IMR-90 (cell line): ENCODE measurements around the gene TOMM34. TPM values are rescaled to one million over a fixed set of nuclear protein-coding genes. Genes with fewer than 3 reads are reported as not detected.

ENCODE experiments used
- ATAC-seq: fragments of 200-7000 bp; cut with Tn5 transposase; 2 replicates; pipeline ENCODE4 v1.9.1; 2020; ENCODE audit warnings: low read depth, mild to moderate bottlenecking, moderate library complexity
- BruUV-seq: library from RNA; stranded (reverse); fragments of 400-500 nt; replicated peaks from 2 replicates; lab custom pipeline; 2021; lab: Mats Ljungman, UMichigan
- CTCF ChIA-PET: fragments of 300-600 bp; formaldehyde crosslinking; extraction: SDS; loops from one replicate; lab custom pipeline; 2021; ENCODE audit warnings: antibody characterized with exemption; lab: Yijun Ruan, JAX
- POLR2A ChIA-PET: fragments of 300-600 bp; sonication (Branson Sonifier 250); formaldehyde crosslinking; loops from one replicate; lab custom pipeline; 2022; ENCODE audit warnings: antibody characterized with exemption; ENCODE audit not compliant: unreplicated experiment; lab: Charles Lee
- DNase-seq: peaks from one replicate; pipeline ENCODE4 v3.0.0; 2013
- H2AFZ ChIP-seq: replicated peaks from 2 replicates; pipeline ENCODE3; 2013; ENCODE audit warnings: low read length, mild to moderate bottlenecking; ENCODE audit not compliant: poor library complexity
- H2AK5ac ChIP-seq: 2 replicates; pipeline ENCODE4 v1.6.1; 2013; ENCODE audit warnings: low read depth, low read length, inconsistent platforms
- H2AK9ac ChIP-seq: replicated peaks from 2 replicates; pipeline ENCODE3; 2013; ENCODE audit warnings: mild to moderate bottlenecking, low read depth, low read length, moderate library complexity; ENCODE audit not compliant: poor library complexity
- H2BK120ac ChIP-seq: 2 replicates; pipeline ENCODE4 v1.6.1; 2013; ENCODE audit warnings: low read depth, low read length, inconsistent platforms
- H2BK15ac ChIP-seq: 3 replicates; pipeline ENCODE4 v1.6.1; 2013; ENCODE audit warnings: low read depth, low read length, inconsistent platforms
- H2BK20ac ChIP-seq: 2 replicates; pipeline ENCODE4 v1.6.1; 2013; ENCODE audit warnings: low read depth, mild to moderate bottlenecking, inconsistent platforms, low read length, moderate library complexity
- H2BK5ac ChIP-seq: 2 replicates; pipeline ENCODE4 v1.6.1; 2013; ENCODE audit warnings: mild to moderate bottlenecking, low read depth, low read length, inconsistent platforms; ENCODE audit not compliant: poor library complexity, severe bottlenecking
- H3K14ac ChIP-seq: replicated peaks from 2 replicates; pipeline ENCODE4 v1.6.1; 2013; ENCODE audit warnings: low read depth, low read length, inconsistent platforms
- H3K18ac ChIP-seq: 2 replicates; pipeline ENCODE4 v1.6.1; 2013; ENCODE audit warnings: low read depth, low read length, control low read depth
- H3K23ac ChIP-seq: 2 replicates; pipeline ENCODE4 v1.6.1; 2013; ENCODE audit warnings: low read depth, low read length, inconsistent platforms
- H3K27ac ChIP-seq: 2 replicates; pipeline ENCODE4 v1.5.1; 2013; ENCODE audit warnings: mild to moderate bottlenecking, control low read depth, low read length; ENCODE audit not compliant: insufficient read depth
- H3K27me3 ChIP-seq: 2 replicates; pipeline ENCODE4 v1.6.1; 2013; ENCODE audit warnings: low read length; ENCODE audit not compliant: control insufficient read depth, insufficient read depth
- H3K36me3 ChIP-seq: 2 replicates; pipeline ENCODE4 v1.6.1; 2013; ENCODE audit warnings: low read length, mixed read lengths; ENCODE audit not compliant: control insufficient read depth, insufficient read depth
- H3K4ac ChIP-seq: 2 replicates; pipeline ENCODE4 v1.6.1; 2013; ENCODE audit warnings: low read depth, low read length, inconsistent platforms
- H3K4me1 ChIP-seq: 2 replicates; pipeline ENCODE4 v1.6.1; 2013; ENCODE audit warnings: low read length, mixed read lengths; ENCODE audit not compliant: control insufficient read depth, insufficient read depth
- H3K4me2 ChIP-seq: 2 replicates; pipeline ENCODE4 v1.6.1; 2013; ENCODE audit warnings: low read depth, mild to moderate bottlenecking, control low read depth, low read length, moderate library complexity
- H3K4me3 ChIP-seq: 2 replicates; pipeline ENCODE4 v1.5.1; 2013; ENCODE audit warnings: low read depth, mild to moderate bottlenecking, control low read depth, low read length, moderate library complexity; ENCODE audit not compliant: insufficient read depth
- H3K56ac ChIP-seq: 2 replicates; pipeline ENCODE4 v1.6.1; 2013; ENCODE audit warnings: low read length, inconsistent platforms; ENCODE audit not compliant: insufficient read depth; ENCODE audit errors: extremely low read depth
- H3K79me1 ChIP-seq, 2 experiments: 2 replicates each; pipeline ENCODE4 v1.6.1; 2013; ENCODE audit warnings: low read length in 2 of 2, inconsistent platforms in 1 of 2, low read depth in 1 of 2
- H3K9ac ChIP-seq: 2 replicates; pipeline ENCODE4 v1.6.1; 2013; ENCODE audit warnings: low read depth, low read length, control low read depth
- H3K9me1 ChIP-seq: 2 replicates; pipeline ENCODE4 v1.6.1; 2013; ENCODE audit warnings: low read length, inconsistent platforms; ENCODE audit not compliant: insufficient read depth
- H3K9me3 ChIP-seq: 2 replicates; pipeline ENCODE4 v1.6.1; 2013; ENCODE audit warnings: low read length; ENCODE audit not compliant: control insufficient read depth, insufficient read depth
- H4K20me1 ChIP-seq: 2 replicates; pipeline ENCODE4 v1.6.1; 2013; ENCODE audit warnings: low read length, inconsistent platforms; ENCODE audit not compliant: insufficient read depth
- H4K5ac ChIP-seq: 2 replicates; pipeline ENCODE4 v1.6.1; 2013; ENCODE audit warnings: mild to moderate bottlenecking, low read depth, low read length, control low read depth
- H4K8ac ChIP-seq, 2 experiments: 2 replicates each; pipeline ENCODE4 v1.6.1; 2013; ENCODE audit warnings: low read depth in 2 of 2, low read length in 2 of 2, control low read depth in 1 of 2, inconsistent platforms in 1 of 2
- H4K91ac ChIP-seq: 2 replicates; pipeline ENCODE4 v1.6.1; 2013; ENCODE audit warnings: low read depth, low read length, inconsistent platforms; ENCODE audit not compliant: insufficient read depth
- CHD1 ChIP-seq: IDR thresholded peaks from 2 replicates; pipeline ENCODE4 v1.6.1; 2012; ENCODE audit warnings: low read depth, low read length, improper control_type of control experiment
- FOS ChIP-seq: fragments of 150-350 bp; IDR thresholded peaks from 2 replicates; pipeline ENCODE4 v1.6.1; 2016; ENCODE audit warnings: low read depth, low read length
- MAFK ChIP-seq: IDR thresholded peaks from 2 replicates; pipeline ENCODE4 v1.6.1; 2012; ENCODE audit warnings: low read depth, low read length, improper control_type of control experiment
- MAZ ChIP-seq: IDR thresholded peaks from 2 replicates; pipeline ENCODE4 v1.6.1; 2012; ENCODE audit warnings: low read depth, mild to moderate bottlenecking, low read length, improper control_type of control experiment, moderate library complexity, borderline replicate concordance
- MXI1 ChIP-seq: IDR thresholded peaks from 2 replicates; pipeline ENCODE4 v1.6.1; 2012; ENCODE audit warnings: low read depth, mild to moderate bottlenecking, low read length, moderate library complexity, borderline replicate concordance
- dilution Hi-C: fragments of 300-500 bp; cut with HindIII; formaldehyde crosslinking; loops from one replicate; pipeline ENCODE4 v1.14.3; 2018; ENCODE audit warnings: low sequenced_read_pairs; ENCODE audit not compliant: unreplicated experiment
- in situ Hi-C: fragments of 300-500 bp; cut with MboI; formaldehyde crosslinking; loops from 3 replicates; pipeline ENCODE4 v1.14.3; 2019; ENCODE audit warnings: low sequenced_read_pairs, inconsistent platforms, mixed read lengths
- intact Hi-C: fragments of 100-400 bp; cut with micrococcal nuclease; formaldehyde crosslinking; loops from 2 replicates; pipeline ENCODE4 v1.10.0; 2022
- polyA plus RNA-seq, 3 experiments: library from polyadenylated mRNA; depleted of rRNA; stranded (reverse); fragments of >200 nt; gene quantifications; 2 replicates each; pipeline ENCODE4 v1.2.3, GENCODE V29; 2012; ENCODE audit warnings: low replicate concordance in 1 of 3
- total RNA-seq: library from RNA; depleted of rRNA; stranded (reverse); fragments of >200 nt; gene quantifications from 2 replicates; pipeline ENCODE4 v1.2.3, GENCODE V29; 2012
- TF ChIP-seq, protein P1 (sequence below): fragments of 150-350 bp; IDR thresholded peaks from 2 replicates; pipeline ENCODE4 v1.6.1; 2017; ENCODE audit warnings: mild to moderate bottlenecking, antibody characterized with exemption, low read length, low read depth

The TOMM34 gene
- total and polyA plus RNA-seq, 2 of the 4 experiments (the other 2 are of a cell fraction), result 97.5 to 101 TPM

DNA sequence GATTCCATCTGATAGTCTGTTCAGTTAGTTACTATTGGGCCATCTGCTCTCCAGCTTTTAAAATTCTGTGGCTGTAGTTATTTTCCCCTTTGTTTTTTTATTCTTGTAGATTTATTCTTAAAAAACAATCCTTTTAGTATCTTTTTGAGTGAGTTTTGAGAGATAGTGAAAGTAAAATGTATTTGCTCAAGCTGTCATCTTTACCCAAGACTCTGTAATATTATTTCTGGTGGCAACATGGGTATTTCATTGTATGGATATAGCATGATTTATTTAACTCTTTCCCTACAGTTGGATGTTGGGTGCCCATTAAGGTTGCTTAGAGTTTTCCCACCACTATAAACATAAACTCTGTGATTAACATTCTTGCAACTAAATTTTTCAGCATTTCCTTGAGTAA lies 30.8 kb upstream of the TOMM34 start:
- TF ChIP-seq FOS (no peak), CHD1 (no peak), MXI1 (no peak), MAFK (no peak), MAZ (no peak)
- TF ChIP-seq, protein P1, sequence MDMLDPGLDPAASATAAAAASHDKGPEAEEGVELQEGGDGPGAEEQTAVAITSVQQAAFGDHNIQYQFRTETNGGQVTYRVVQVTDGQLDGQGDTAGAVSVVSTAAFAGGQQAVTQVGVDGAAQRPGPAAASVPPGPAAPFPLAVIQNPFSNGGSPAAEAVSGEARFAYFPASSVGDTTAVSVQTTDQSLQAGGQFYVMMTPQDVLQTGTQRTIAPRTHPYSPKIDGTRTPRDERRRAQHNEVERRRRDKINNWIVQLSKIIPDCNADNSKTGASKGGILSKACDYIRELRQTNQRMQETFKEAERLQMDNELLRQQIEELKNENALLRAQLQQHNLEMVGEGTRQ, result no peak
- in situ Hi-C loops (no loop called here), dilution Hi-C loops (no loop called here), intact Hi-C loops (no loop called here)
- peak overlapping the region; percentile 65 for H3K4me2 ChIP-seq
- 0 out of 2 replicates have a peak, but pooled peaks cover 7% of the 10 kb centered on the region for H3K9me1 ChIP-seq
- H3K9me3 ChIP-seq, result no peaks in the 10 kb centered on the region
- ATAC-seq (peak; percentile 51), DNase-seq (no peak)
- H2BK120ac ChIP-seq, result peak overlapping the region; percentile 3; the same call in 1 of the 2 replicates
- no peak overlapping the region for H4K91ac ChIP-seq
- H4K20me1 ChIP-seq, result no peaks in the 10 kb centered on the region
- H3K9ac ChIP-seq, result no peak overlapping the region
- peaks cover 10% of the 10 kb centered on the region for H3K4me1 ChIP-seq
- peak overlapping the region; percentile 48; the same call in 1 of the 2 replicates for H3K4ac ChIP-seq
- H3K18ac ChIP-seq, result peak overlapping the region; percentile 56; the same call in 1 of the 2 replicates
- no peak overlapping the region for H3K56ac ChIP-seq
- no peak overlapping the region for H2AFZ ChIP-seq
- peaks cover 15 to 25% of the 10 kb centered on the region in 2 experiments; a peak in 3 of 4 replicates for H3K79me1 ChIP-seq
- BruUV-seq, result no TSS peak
- no peak overlapping the region for H4K5ac ChIP-seq
- peaks cover 6% of the 10 kb centered on the region for H3K36me3 ChIP-seq
- peak overlapping the region; percentile 89; the same call in 1 of the 2 replicates for H3K23ac ChIP-seq
- no peak overlapping the region for H2BK20ac ChIP-seq
- no peaks in the 10 kb centered on the region for H3K27me3 ChIP-seq
- H2AK5ac ChIP-seq, result no peak overlapping the region
- CTCF ChIA-PET, result no interaction called here
- H4K8ac ChIP-seq, result peak overlapping the region in 1 of 2 experiments; percentile 54; a peak in 1 of 4 replicates
- no peak overlapping the region; the same call in 1 of the 2 replicates for H3K14ac ChIP-seq
- peak overlapping the region; percentile 58 for H2BK5ac ChIP-seq
- no peak overlapping the region for H3K4me3 ChIP-seq
- no peak overlapping the region for H2AK9ac ChIP-seq
- POLR2A ChIA-PET, result no interaction called here
- no peak overlapping the region for H3K27ac ChIP-seq
- H2BK15ac ChIP-seq, result no peak overlapping the region
